Measurements from ENCODE around the gene SDCBP2.

GRCh38 chr20:1362484-1362883 lies 33.5 kb upstream of the SDCBP2 start:
- TF ChIP-seq ARNTL (CRISPR knock-in tag; IDR thresholded peaks at IDR 0.05; ENCODE audit: borderline replicate concordance, low read depth) (no peak), POU6F1 (CRISPR knock-in tag; IDR thresholded peaks at IDR 0.05; ENCODE audit: borderline replicate concordance, low read depth) (no peak), PATZ1 (CRISPR knock-in tag; IDR thresholded peaks at IDR 0.05; ENCODE audit: borderline replicate concordance) (no peak), ISL1 (CRISPR knock-in tag; IDR thresholded peaks at IDR 0.05) (no peak), TCF4 (CRISPR knock-in tag; IDR thresholded peaks at IDR 0.05; ENCODE audit: borderline replicate concordance) (no peak), ZFP3 (CRISPR knock-in tag; IDR thresholded peaks at IDR 0.05) (no peak), GLIS3 (CRISPR knock-in tag; IDR thresholded peaks at IDR 0.05) (no peak), ZC3H10 (CRISPR knock-in tag; IDR thresholded peaks at IDR 0.05) (no peak), BACH2 (CRISPR knock-in tag; IDR thresholded peaks at IDR 0.05; ENCODE audit: borderline replicate concordance) (no peak), RARB (CRISPR knock-in tag; IDR thresholded peaks at IDR 0.05) (no peak), ZNF70 (CRISPR knock-in tag; IDR thresholded peaks at IDR 0.05) (no peak), CSRNP3 (CRISPR knock-in tag; IDR thresholded peaks at IDR 0.05) (no peak), TOX (CRISPR knock-in tag; IDR thresholded peaks at IDR 0.05; ENCODE audit: borderline replicate concordance) (no peak)
